NCI-H1436 treated with DMSO at 0.1 percent for 48 hours (cell line): ENCODE measurements around the gene EHF.

Experiments used
- DNase-seq: peaks from one replicate; lab custom pipeline; 2025; lab: John Stamatoyannopoulos, UW

Gene EHF

GRCh38 chr11:34644669-34645406 is 23.9 kb downstream of the EHF start:
- no peak for DNase-seq

- no peak for DNase-seq
Observed at GRCh38 chr11:34646431-34646830, 25.5 kb downstream of the EHF start.

GRCh38 chr11:34647131-34647530 is 26.2 kb downstream of the EHF start:
- DNase-seq = no peak

GRCh38 chr11:34647532-34647931 is 26.6 kb downstream of the EHF start:
- DNase-seq = no peak

GRCh38 chr11:34648036-34648435 is 27.1 kb downstream of the EHF start:
- DNase-seq = no peak

- no peak for DNase-seq
Observed at GRCh38 chr11:34649597-34649996, 28.7 kb downstream of the EHF start.

GRCh38 chr11:34650528-34650927 is 29.6 kb downstream of the EHF start:
- no peak for DNase-seq

- no peak for DNase-seq
Observed at GRCh38 chr11:34651551-34651950, 30.7 kb downstream of the EHF start.

GRCh38 chr11:34652191-34652973 is 31.5 kb downstream of the EHF start:
- no peak for DNase-seq

GRCh38 chr11:34653031-34653430 is 32.1 kb downstream of the EHF start:
- no peak for DNase-seq

- DNase-seq = no peak
Observed at GRCh38 chr11:34653851-34654482, 33.1 kb downstream of the EHF start.

GRCh38 chr11:34654483-34655334 is 33.8 kb downstream of the EHF start:
- DNase-seq = no peak

- no peak for DNase-seq
Observed at GRCh38 chr11:34655335-34656008, 34.6 kb downstream of the EHF start.

GRCh38 chr11:34656062-34656720 is 35.3 kb downstream of the EHF start:
- DNase-seq = no peak

- DNase-seq = no peak
Observed at GRCh38 chr11:34658071-34659015, 37.5 kb downstream of the EHF start.

- DNase-seq = no peak
Observed at GRCh38 chr11:34659096-34659733, 38.3 kb downstream of the EHF start.

- DNase-seq = no peak
Observed at GRCh38 chr11:34665077-34665835, 44.4 kb downstream of the EHF start.

- no peak for DNase-seq
Observed at GRCh38 chr11:34667810-34668582, 47.1 kb downstream of the EHF start.
